GM18951 (cell line): ENCODE data around the gene RACGAP1.
A peak's percentile ranks its signal among the peaks of the same experiment; 100 is the strongest.

Source experiments
- POLR2A ChIP-seq: IDR thresholded peaks from 4 replicates; pipeline ENCODE4 v1.6.1; 2011; ENCODE audit warnings: mild to moderate bottlenecking; ENCODE audit not compliant: insufficient read length, insufficient read depth; ENCODE audit errors: extremely low read depth
- in situ Hi-C: fragments of 300-500 bp; cut with MboI; formaldehyde crosslinking; loops from one replicate; pipeline ENCODE4 v1.12.0; 2022; ENCODE audit warnings: low sequenced_read_pairs, mixed read lengths, inconsistent platforms; ENCODE audit not compliant: unreplicated experiment

Gene RACGAP1, protein sequence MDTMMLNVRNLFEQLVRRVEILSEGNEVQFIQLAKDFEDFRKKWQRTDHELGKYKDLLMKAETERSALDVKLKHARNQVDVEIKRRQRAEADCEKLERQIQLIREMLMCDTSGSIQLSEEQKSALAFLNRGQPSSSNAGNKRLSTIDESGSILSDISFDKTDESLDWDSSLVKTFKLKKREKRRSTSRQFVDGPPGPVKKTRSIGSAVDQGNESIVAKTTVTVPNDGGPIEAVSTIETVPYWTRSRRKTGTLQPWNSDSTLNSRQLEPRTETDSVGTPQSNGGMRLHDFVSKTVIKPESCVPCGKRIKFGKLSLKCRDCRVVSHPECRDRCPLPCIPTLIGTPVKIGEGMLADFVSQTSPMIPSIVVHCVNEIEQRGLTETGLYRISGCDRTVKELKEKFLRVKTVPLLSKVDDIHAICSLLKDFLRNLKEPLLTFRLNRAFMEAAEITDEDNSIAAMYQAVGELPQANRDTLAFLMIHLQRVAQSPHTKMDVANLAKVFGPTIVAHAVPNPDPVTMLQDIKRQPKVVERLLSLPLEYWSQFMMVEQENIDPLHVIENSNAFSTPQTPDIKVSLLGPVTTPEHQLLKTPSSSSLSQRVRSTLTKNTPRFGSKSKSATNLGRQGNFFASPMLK

DNA sequence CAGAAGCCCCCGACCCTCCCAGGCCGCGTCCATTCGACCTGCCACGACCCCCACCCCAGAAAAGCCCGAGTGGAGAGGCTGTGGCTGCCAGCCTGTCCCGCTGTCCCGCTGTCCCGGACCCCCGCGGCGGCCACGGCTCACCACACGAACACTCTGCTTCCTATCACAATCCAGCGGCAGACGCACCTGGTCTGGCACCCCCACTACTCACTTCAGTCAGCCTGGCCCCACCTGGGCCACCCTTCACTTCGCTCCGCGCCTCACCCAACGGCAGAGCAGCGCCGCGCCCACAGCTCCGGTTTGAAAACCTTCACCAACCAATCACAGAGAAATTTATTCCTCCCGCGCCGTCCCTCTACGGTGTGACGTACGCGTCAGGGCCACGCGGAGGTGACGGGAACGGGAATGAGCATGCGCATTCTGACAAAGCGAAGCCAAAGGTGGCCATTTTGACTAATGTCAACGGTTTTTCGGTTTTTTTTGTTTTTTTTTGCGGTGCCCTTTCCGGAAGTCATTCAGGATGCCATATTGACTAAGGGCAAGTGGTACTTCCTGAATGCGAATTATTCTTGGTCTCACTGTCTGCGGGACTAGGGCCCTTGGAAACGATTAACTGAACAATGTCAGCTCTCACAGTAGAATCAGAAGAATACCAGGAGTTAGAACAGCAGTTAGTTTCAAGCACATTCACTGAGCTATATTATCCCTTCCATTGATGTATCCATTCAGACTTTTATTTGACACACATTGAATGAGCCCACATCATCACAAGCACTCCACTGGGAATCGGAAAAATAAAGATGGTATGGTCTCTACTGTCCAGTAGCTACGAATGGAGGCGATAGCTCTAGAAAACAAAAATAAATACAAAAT lies at the start of gene RACGAP1:
RACGAP1 (minus strand) TSS at position 308 of the 873 bp plus-strand sequence. CDS start 8,779 bp downstream, outside the sequence.
- in situ Hi-C loops, result no loop called here
- TF ChIP-seq POLR2A, result peak; percentile 72

- in situ Hi-C loops, result no loop called here
- TF ChIP-seq POLR2A, result no peak
Measured at GRCh38 chr12:50073712-50074111, 48.4 kb upstream of the RACGAP1 start.

DNA sequence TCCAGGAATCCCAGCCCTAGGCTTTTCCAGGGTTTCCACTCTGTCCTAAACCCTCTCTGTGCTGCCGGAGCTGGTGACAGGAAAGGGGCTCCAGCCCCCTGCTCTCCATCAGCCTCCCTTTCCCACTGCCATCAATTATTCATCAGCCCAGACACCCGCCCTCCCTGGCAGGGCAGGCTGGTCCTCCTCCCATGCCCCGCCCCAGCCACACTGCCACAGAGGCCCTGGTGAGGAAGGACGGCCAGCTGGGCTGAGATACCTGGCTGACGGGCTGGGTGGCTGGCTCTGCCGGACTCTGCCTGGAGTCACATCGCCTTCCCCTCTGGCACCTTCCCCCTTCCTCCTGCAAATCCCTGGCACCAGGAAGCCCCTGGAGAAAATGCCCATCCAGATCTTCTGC lies 47.9 kb upstream of the RACGAP1 start:
- TF ChIP-seq POLR2A, result no peak
- in situ Hi-C loops, result no loop called here

GRCh38 chr12:50072198-50072907 lies 47.1 kb upstream of the RACGAP1 start:
- TF ChIP-seq POLR2A, result no peak
- in situ Hi-C loops, result no loop called here

DNA sequence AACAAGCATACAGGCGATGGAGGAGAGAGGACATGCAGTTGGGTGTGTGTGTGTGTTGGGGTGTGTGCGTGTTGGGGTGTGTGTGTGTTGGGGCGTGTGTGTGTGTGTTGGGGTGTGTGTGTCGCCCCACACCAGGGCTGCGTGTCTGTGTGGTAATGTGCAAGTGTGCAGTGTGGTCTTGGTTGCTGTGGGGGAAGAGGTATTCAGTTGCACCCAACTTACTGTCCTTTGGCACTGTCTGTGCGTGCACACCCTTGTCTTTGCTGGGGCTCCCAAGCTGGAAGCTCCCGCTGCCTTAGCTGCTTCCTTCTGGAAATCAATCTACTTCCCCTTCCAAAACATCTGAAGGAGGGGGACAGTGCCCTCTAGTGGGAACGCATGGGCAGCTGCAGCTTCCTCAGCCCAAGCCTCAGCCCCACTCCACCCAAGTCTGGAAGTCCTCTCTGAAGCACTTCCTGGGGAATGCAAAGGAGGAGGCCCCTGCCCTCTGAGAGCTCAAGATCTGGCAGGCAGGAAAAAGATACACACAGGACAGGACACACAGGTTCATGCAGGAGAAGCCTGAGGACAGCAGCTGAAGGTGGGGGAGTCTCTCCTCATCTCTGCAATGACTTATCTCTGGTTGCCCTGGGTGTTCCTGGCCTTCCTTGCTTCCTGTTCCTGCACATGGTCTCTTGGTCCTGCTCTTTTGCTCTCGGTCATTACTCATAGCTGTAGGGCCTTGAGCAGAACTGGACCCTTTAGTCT lies 45.2 kb upstream of the RACGAP1 start:
- TF ChIP-seq POLR2A, result no peak
- in situ Hi-C loops, result no loop called here

DNA sequence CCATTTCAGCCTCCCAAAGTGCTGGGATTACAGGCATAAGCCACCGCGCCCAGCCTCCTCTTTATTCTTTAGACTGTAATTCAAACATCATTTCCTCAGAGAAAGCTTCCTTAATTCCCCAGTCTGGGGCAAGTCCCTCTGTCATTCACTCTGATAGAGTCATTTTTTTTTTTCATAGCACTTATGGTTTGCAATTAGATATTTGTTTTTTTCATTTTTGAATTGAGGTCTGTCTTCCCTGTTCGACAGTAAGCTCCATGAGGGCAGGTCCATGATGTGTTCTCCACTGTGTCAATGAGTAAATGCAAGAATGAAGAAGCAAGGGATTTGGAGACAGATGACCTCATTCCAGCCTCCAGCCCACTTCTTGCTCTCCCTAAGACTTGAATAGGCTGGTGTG lies 44.2 kb upstream of the RACGAP1 start:
- in situ Hi-C loops, result no loop called here
- no peak for TF ChIP-seq POLR2A

DNA sequence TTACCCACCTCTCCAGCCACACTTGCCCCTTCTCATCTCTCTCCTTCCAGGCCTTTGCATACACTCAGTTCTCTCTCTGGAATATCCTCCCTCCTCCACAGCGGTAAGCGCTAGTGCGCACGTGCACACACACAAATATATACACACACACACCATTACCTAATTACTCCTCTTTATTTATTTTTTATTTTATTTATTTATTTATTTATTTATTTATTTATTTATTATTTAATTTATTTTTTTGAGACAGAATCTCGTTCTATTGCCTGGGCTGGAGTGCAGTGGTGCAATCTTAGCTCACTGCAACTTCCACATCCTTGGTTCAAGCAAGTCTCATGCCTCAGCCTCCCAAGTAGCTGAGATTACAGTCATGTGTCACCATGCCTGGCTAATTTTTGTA lies 43.8 kb upstream of the RACGAP1 start:
- in situ Hi-C loops, result no loop called here
- TF ChIP-seq POLR2A, result no peak

DNA sequence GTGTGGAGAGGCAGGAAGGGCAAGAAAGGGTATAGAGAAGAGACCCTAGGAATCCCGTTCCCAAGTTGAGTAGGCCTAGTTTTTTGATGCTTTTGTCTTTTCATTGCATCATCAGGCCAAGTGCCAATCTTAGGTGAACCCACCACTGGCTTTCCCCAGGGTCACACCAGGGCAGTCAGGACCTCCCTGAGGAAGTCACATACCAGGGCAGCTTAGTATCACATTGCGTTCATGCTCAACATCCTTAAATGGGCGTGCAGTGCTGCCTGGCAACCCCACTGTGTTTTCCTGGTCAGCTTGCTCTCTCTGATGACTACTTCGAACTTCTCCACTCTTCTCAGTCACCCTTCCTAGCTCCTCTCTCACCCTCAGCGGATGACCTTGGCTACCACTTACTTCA lies 41.1 kb upstream of the RACGAP1 start:
- no peak for TF ChIP-seq POLR2A
- in situ Hi-C loops, result no loop called here

DNA sequence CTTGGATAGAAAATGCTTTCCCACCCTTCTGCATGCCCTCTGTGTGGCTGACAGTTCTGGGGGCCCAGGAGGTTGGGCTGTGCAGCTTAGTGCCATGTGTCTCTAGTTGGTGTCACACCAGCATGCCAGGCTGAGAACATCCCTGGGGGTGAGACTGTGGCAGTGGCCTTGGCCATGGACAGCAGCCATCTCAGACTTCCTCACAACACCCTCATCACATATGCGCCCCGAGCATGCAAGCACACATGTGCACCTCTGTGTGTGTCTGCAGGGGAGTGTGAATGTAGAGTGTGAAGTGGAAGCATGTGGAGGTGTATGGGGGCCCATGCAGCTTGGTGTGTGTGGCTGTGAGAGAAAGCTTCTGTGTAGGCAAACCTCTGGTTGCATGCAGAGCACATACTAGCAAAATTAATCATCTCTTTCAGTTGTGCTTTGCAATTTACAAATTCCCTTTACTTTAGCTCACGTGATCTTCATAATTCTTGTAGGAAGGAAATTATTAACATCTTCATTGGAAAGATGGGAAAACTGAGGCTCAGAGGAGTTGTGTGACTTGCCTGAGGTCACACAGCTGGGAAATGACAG lies 40.5 kb upstream of the RACGAP1 start:
- in situ Hi-C loops, result no loop called here
- no peak for TF ChIP-seq POLR2A

DNA sequence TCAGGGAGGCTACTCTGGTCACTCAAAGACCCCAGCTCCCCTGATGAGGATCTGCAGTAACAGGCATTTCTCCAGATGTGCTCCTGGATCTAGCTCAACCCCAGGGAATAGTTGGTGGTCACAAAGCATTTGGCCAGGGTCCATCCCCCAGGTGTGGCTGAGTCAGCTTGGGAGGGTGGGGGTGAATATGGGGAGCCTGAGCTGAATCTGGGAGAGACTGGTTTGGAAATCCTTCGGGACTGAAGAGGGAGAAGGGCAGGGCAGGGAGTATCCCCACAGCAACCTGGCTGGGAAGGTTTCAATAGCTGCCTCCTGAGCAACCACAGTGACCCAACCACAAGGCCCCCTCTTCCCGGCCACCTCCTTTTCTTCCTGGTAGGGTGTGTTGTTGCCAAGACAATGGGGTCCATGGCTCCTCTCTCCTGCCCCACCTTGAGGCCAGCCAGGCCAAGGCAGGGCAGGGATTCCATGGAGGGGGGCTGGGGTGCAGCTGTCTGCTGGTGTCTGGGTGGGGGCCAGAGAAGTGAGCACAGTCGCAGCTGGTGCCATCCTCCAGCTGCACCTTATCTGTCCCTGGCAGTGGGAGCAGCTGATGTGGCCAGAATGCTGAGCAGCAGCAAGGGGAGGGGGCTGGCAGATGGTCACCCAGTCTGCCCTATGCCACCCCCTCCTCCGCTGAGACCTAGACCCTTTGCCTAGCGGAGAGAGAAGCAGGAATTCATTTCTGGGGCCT lies 37.6 kb upstream of the RACGAP1 start:
- in situ Hi-C loops, result no loop called here
- TF ChIP-seq POLR2A, result no peak

DNA sequence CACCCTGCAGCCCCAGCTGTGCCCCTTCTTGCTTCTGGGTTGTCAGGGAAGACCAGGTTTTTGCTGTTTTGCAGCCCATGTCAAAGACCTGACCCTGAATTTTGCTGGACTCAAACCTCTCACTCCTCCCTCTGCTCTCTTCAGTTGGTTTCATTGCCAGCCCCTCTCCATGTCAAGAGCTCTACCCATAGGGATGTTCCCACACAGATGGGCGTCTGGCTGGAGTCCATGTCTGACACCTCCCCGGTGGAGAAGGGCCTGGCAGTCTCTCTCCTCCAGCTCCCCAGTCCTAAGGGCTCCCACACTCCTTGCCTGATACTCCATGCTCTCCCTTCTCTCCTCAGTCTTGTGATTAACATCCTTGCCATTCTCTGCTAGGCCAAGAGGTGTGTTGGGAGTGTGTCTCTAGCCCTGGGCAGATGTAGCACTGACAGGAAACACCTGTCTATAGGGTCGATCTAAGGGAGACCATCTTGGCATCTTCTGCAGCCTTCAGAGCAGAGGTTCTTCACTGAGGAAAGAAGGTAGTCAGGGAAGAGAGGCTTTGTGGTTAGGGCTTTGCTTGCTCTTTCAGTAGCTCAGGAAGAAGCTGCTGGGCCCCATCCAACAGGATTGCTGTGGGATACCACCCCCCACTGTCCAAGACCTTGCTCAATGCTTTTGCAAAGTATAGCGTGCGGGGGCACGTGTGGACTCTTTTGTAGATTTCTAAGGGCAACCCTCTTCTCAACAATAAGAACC lies 36.8 kb upstream of the RACGAP1 start:
- no peak for TF ChIP-seq POLR2A
- in situ Hi-C loops, result no loop called here

- no peak for TF ChIP-seq POLR2A
- in situ Hi-C loops, result no loop called here
Measured at GRCh38 chr12:50061171-50061570, 35.9 kb upstream of the RACGAP1 start.
